Astrocyte (in vitro differentiated cells and primary cell): Measurements from ENCODE around the gene MS4A4A.

ENCODE experiments used
- EZH2 ChIP-seq: IDR thresholded peaks from 2 replicates; pipeline ENCODE4 v1.6.1; 2012; ENCODE audit warnings: mild to moderate bottlenecking, low read length, inconsistent platforms; ENCODE audit not compliant: insufficient read depth
- TF ChIP-seq, protein P1 (sequence below): IDR thresholded peaks from 2 replicates; pipeline ENCODE4 v1.5.1; 2011; ENCODE audit warnings: low read depth, mild to moderate bottlenecking, inconsistent platforms, low read length, moderate library complexity; ENCODE audit not compliant: insufficient read depth

DNA sequence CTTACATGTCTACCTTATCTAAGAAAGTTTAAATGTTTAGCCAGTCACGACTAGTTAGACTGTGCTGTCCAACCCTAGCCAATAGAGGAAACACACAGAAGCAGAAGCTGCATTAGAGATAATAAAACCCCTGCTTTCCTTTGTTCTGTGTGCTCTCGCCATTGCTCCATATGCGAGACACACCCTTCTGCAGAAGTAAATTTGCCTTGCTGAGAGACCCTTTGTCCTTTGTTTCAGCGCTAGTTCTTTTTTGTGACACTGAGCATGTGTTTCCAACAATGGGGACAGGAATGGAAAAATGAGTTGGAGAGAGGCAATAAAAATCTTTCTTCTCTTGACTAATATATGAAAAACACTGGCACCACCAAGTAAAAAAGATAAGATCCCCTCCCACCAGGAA, 19.5 kb upstream of the MS4A4A start:
- TF ChIP-seq, protein P1, sequence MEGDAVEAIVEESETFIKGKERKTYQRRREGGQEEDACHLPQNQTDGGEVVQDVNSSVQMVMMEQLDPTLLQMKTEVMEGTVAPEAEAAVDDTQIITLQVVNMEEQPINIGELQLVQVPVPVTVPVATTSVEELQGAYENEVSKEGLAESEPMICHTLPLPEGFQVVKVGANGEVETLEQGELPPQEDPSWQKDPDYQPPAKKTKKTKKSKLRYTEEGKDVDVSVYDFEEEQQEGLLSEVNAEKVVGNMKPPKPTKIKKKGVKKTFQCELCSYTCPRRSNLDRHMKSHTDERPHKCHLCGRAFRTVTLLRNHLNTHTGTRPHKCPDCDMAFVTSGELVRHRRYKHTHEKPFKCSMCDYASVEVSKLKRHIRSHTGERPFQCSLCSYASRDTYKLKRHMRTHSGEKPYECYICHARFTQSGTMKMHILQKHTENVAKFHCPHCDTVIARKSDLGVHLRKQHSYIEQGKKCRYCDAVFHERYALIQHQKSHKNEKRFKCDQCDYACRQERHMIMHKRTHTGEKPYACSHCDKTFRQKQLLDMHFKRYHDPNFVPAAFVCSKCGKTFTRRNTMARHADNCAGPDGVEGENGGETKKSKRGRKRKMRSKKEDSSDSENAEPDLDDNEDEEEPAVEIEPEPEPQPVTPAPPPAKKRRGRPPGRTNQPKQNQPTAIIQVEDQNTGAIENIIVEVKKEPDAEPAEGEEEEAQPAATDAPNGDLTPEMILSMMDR, result no peak
- TF ChIP-seq EZH2, result no peak
